WTC11 (cell line): ENCODE results near the gene HFE. TPM values are rescaled to one million over a fixed set of nuclear protein-coding genes. Genes with fewer than 3 reads are reported as not detected.
A peak's percentile ranks its signal among the peaks of the same experiment; 100 is the strongest.

Source experiments
- ARID4B ChIP-seq: sonication (generic); formaldehyde crosslinking; IDR thresholded peaks from 2 replicates; pipeline ENCODE4 v1.8.0; 2023; ENCODE audit warnings: missing genetic modification reagents, mild to moderate bottlenecking, borderline replicate concordance
- ATF3 ChIP-seq: sonication (generic); formaldehyde crosslinking; conservative IDR thresholded peaks from 2 replicates; pipeline ENCODE4 v1.8.1; 2022; ENCODE audit warnings: mild to moderate bottlenecking, missing genetic modification reagents
- ESRRA ChIP-seq: sonication (generic); formaldehyde crosslinking; IDR thresholded peaks from 2 replicates; pipeline ENCODE4 v1.8.1; 2022; ENCODE audit warnings: mild to moderate bottlenecking, missing genetic modification reagents, borderline replicate concordance
- FOXJ3 ChIP-seq: sonication (generic); formaldehyde crosslinking; IDR thresholded peaks from 2 replicates; pipeline ENCODE4 v1.9.0; 2021; ENCODE audit warnings: missing genetic modification reagents, mild to moderate bottlenecking, borderline replicate concordance
- FOXK1 ChIP-seq: sonication (generic); formaldehyde crosslinking; IDR thresholded peaks from 2 replicates; pipeline ENCODE4 v1.8.0; 2022; ENCODE audit warnings: mild to moderate bottlenecking, moderate library complexity, missing genetic modification reagents
- FOXP1 ChIP-seq: sonication (generic); formaldehyde crosslinking; IDR thresholded peaks from 2 replicates; pipeline ENCODE4 v1.8.0; 2022; ENCODE audit warnings: missing genetic modification reagents, mild to moderate bottlenecking, moderate library complexity, borderline replicate concordance
- GABPB1 ChIP-seq: sonication (generic); formaldehyde crosslinking; IDR thresholded peaks from 2 replicates; pipeline ENCODE4 v1.8.1; 2023; ENCODE audit warnings: mild to moderate bottlenecking, missing genetic modification reagents
- HMGA2 ChIP-seq: fragments of 250-450 bp; sonication (Bioruptor Pico); IDR thresholded peaks from 2 replicates; pipeline ENCODE4 v1.4.0; 2021; ENCODE audit warnings: mild to moderate bottlenecking, moderate library complexity
- JUN ChIP-seq: sonication (generic); formaldehyde crosslinking; IDR thresholded peaks from 2 replicates; pipeline ENCODE4 v1.8.0; 2023; ENCODE audit warnings: mild to moderate bottlenecking, missing genetic modification reagents
- KAT7 ChIP-seq: sonication (generic); formaldehyde crosslinking; IDR thresholded peaks from 2 replicates; pipeline ENCODE4 v1.8.1; 2023; ENCODE audit warnings: missing genetic modification reagents, mild to moderate bottlenecking, borderline replicate concordance
- MAX ChIP-seq: sonication (generic); formaldehyde crosslinking; IDR thresholded peaks from 2 replicates; pipeline ENCODE4 v1.8.0; 2022; ENCODE audit warnings: mild to moderate bottlenecking, missing genetic modification reagents
- MYBL2 ChIP-seq: sonication (generic); formaldehyde crosslinking; IDR thresholded peaks from 2 replicates; pipeline ENCODE4 v1.8.1; 2023; ENCODE audit warnings: mild to moderate bottlenecking, moderate library complexity, missing genetic modification reagents
- NFATC4 ChIP-seq: fragments of 250-450 bp; sonication (Bioruptor Pico); IDR thresholded peaks from 2 replicates; pipeline ENCODE4 v1.9.0; 2021; ENCODE audit warnings: mild to moderate bottlenecking
- NR1H2 ChIP-seq: sonication (generic); formaldehyde crosslinking; IDR thresholded peaks from 2 replicates; pipeline ENCODE4 v1.9.0; 2021; ENCODE audit warnings: mild to moderate bottlenecking, moderate library complexity, missing genetic modification reagents
- NR3C1 ChIP-seq: sonication (generic); formaldehyde crosslinking; conservative IDR thresholded peaks from 2 replicates; pipeline ENCODE4 v1.8.1; 2023; ENCODE audit warnings: low read depth, mild to moderate bottlenecking, missing genetic modification reagents
- RELA ChIP-seq: sonication (generic); formaldehyde crosslinking; IDR thresholded peaks from 2 replicates; pipeline ENCODE4 v1.8.1; 2022; ENCODE audit warnings: missing genetic modification reagents, mild to moderate bottlenecking, borderline replicate concordance
- SMAD3 ChIP-seq: sonication (generic); formaldehyde crosslinking; IDR thresholded peaks from 2 replicates; pipeline ENCODE4 v1.8.0; 2022; ENCODE audit warnings: missing genetic modification reagents, mild to moderate bottlenecking, borderline replicate concordance
- SOX15 ChIP-seq: fragments of 250-450 bp; sonication (Bioruptor Pico); IDR thresholded peaks from 2 replicates; pipeline ENCODE4 v1.9.0; 2021; ENCODE audit warnings: mild to moderate bottlenecking
- TCF7 ChIP-seq: sonication (generic); formaldehyde crosslinking; IDR thresholded peaks from 2 replicates; pipeline ENCODE4 v1.8.0; 2022; ENCODE audit warnings: mild to moderate bottlenecking, low read depth, missing genetic modification reagents, moderate library complexity
- ZNF263 ChIP-seq: sonication (generic); formaldehyde crosslinking; IDR thresholded peaks from 2 replicates; pipeline ENCODE4 v1.8.1; 2022; ENCODE audit warnings: low read depth, mild to moderate bottlenecking, moderate library complexity, missing genetic modification reagents
- total RNA-seq: library from RNA; stranded (reverse); gene quantifications from 3 replicates; pipeline ENCODE4 v1.2.3, GENCODE V29; 2021
- TF ChIP-seq, protein P1 (sequence below): sonication (generic); formaldehyde crosslinking; IDR thresholded peaks from 2 replicates; pipeline ENCODE4 v1.8.1; 2023; ENCODE audit warnings: mild to moderate bottlenecking, moderate library complexity, missing genetic modification reagents
- TF ChIP-seq, protein P2 (sequence below): sonication (generic); formaldehyde crosslinking; IDR thresholded peaks from 2 replicates; pipeline ENCODE4 v1.8.0; 2022; ENCODE audit warnings: mild to moderate bottlenecking, missing genetic modification reagents
- TF ChIP-seq, protein P3 (sequence below): fragments of 250-450 bp; sonication (Bioruptor Pico); IDR thresholded peaks from 2 replicates; pipeline ENCODE4 v1.9.0; 2021; ENCODE audit warnings: moderate library complexity, mild to moderate bottlenecking, inconsistent platforms, borderline replicate concordance
- TF ChIP-seq, protein P4 (sequence below): sonication (generic); formaldehyde crosslinking; IDR thresholded peaks from 2 replicates; pipeline ENCODE4 v1.8.0; 2023; ENCODE audit warnings: missing genetic modification reagents
- TF ChIP-seq, protein P5 (sequence below): sonication (generic); formaldehyde crosslinking; IDR thresholded peaks from 2 replicates; pipeline ENCODE4 v1.8.0; 2022; ENCODE audit warnings: mild to moderate bottlenecking, missing genetic modification reagents

Gene HFE
- total RNA-seq, 1 experiment from 2014 or later = 1.9 TPM

GRCh38 chr6:26123947-26124780 is 36.9 kb downstream of the HFE start (continued):
- TF ChIP-seq FOXJ3 (no peak), KAT7 (peak; percentile 89), SOX15 (CRISPR knock-in tag) (no peak), MYBL2 (CRISPR knock-in tag) (peak; percentile 33; the same call in 1 of the 2 replicates), NR3C1 (CRISPR knock-in tag) (no peak), MAX (peak; percentile 28; the same call in 1 of the 2 replicates), NR1H2 (no peak), JUN (CRISPR knock-in tag) (peak; percentile 60; the same call in 1 of the 2 replicates), ESRRA (CRISPR knock-in tag) (peak; percentile 76; the same call in 1 of the 2 replicates), ZNF263 (CRISPR knock-in tag) (no peak), HMGA2 (no peak), ATF3 (CRISPR knock-in tag) (0 out of 2 replicates have a peak, but pooled peaks have one; percentile 39), FOXP1 (CRISPR knock-in tag) (peak; percentile 90), TCF7 (peak; percentile 44; the same call in 1 of the 2 replicates), RELA (CRISPR knock-in tag) (peak; percentile 72; the same call in 1 of the 2 replicates), ARID4B (CRISPR knock-in tag) (peak; percentile 86; the same call in 1 of the 2 replicates), NFATC4 (CRISPR knock-in tag) (peak; percentile 84; the same call in 1 of the 2 replicates), SMAD3 (peak; percentile 39; the same call in 1 of the 2 replicates), FOXK1 (CRISPR knock-in tag) (peak; percentile 33; the same call in 1 of the 2 replicates), GABPB1 (CRISPR knock-in tag) (peak; percentile 67)
- TF ChIP-seq, protein P1, sequence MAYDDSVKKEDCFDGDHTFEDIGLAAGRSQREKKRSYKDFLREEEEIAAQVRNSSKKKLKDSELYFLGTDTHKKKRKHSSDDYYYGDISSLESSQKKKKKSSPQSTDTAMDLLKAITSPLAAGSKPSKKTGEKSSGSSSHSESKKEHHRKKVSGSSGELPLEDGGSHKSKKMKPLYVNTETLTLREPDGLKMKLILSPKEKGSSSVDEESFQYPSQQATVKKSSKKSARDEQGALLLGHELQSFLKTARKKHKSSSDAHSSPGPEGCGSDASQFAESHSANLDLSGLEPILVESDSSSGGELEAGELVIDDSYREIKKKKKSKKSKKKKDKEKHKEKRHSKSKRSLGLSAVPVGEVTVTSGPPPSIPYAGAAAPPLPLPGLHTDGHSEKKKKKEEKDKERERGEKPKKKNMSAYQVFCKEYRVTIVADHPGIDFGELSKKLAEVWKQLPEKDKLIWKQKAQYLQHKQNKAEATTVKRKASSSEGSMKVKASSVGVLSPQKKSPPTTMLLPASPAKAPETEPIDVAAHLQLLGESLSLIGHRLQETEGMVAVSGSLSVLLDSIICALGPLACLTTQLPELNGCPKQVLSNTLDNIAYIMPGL (CRISPR knock-in tag) = peak; percentile 4; the same call in 1 of the 2 replicates
- TF ChIP-seq, protein P2, sequence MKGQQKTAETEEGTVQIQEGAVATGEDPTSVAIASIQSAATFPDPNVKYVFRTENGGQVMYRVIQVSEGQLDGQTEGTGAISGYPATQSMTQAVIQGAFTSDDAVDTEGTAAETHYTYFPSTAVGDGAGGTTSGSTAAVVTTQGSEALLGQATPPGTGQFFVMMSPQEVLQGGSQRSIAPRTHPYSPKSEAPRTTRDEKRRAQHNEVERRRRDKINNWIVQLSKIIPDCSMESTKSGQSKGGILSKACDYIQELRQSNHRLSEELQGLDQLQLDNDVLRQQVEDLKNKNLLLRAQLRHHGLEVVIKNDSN = no peak
- TF ChIP-seq, protein P3, sequence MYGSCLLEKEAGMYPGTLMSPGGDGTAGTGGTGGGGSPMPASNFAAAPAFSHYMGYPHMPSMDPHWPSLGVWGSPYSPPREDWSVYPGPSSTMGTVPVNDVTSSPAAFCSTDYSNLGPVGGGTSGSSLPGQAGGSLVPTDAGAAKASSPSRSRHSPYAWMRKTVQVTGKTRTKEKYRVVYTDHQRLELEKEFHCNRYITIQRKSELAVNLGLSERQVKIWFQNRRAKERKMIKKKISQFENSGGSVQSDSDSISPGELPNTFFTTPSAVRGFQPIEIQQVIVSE (CRISPR knock-in tag) = no peak
- TF ChIP-seq, protein P4, sequence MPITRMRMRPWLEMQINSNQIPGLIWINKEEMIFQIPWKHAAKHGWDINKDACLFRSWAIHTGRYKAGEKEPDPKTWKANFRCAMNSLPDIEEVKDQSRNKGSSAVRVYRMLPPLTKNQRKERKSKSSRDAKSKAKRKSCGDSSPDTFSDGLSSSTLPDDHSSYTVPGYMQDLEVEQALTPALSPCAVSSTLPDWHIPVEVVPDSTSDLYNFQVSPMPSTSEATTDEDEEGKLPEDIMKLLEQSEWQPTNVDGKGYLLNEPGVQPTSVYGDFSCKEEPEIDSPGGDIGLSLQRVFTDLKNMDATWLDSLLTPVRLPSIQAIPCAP (CRISPR knock-in tag) = peak; percentile 62; the same call in 1 of the 2 replicates
- TF ChIP-seq, protein P5, sequence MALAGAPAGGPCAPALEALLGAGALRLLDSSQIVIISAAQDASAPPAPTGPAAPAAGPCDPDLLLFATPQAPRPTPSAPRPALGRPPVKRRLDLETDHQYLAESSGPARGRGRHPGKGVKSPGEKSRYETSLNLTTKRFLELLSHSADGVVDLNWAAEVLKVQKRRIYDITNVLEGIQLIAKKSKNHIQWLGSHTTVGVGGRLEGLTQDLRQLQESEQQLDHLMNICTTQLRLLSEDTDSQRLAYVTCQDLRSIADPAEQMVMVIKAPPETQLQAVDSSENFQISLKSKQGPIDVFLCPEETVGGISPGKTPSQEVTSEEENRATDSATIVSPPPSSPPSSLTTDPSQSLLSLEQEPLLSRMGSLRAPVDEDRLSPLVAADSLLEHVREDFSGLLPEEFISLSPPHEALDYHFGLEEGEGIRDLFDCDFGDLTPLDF = 0 out of 2 replicates have a peak, but pooled peaks have one; percentile 37
- TF ChIP-seq, all 79 proteins: peak for 24
